ENCODE results near the gene TGM1.
"Not testable (repeated sequence)": the region's sequence is repeated elsewhere in the genome, so short reads cannot be mapped to it uniquely, and the experiment has no call there.

The TGM1 gene

GRCh38 chr14:24203249-24203886 is 59.6 kb downstream of the TGM1 start:
- not testable (repeated sequence) for DNase-seq

GRCh38 chr14:24202538-24202937 is 60.4 kb downstream of the TGM1 start:
- not testable (repeated sequence) for DNase-seq
